Limb (tissue), 2 donors: Measurements from ENCODE around the gene C17orf107.
A peak's percentile ranks its signal among the peaks of the same experiment; 100 is the strongest.

Experiments used
- DNase-seq, 2 donors: peaks; one replicate each; pipeline ENCODE4 v3.0.0-alpha.2; 2016; ENCODE audit errors: extremely low spot score in 2 of 2

C17orf107 gene

GRCh38 chr17:4934173-4934979 lies 35.0 kb downstream of the C17orf107 start:
- DNase-seq, result no peak

- DNase-seq, result no peak
These were observed 36.3 kb downstream of the C17orf107 start for GRCh38 chr17:4935650-4936049.

- no peak for DNase-seq
These were observed 37.1 kb downstream of the C17orf107 start for GRCh38 chr17:4936436-4936835.

- no peak for DNase-seq
These were observed 38.2 kb downstream of the C17orf107 start for GRCh38 chr17:4937553-4937952.

GRCh38 chr17:4938069-4938491 lies 38.7 kb downstream of the C17orf107 start:
- DNase-seq, result no peak

- DNase-seq, result no peak
These were observed 39.6 kb downstream of the C17orf107 start for GRCh38 chr17:4938688-4939545.

GRCh38 chr17:4939546-4939795 lies 40.1 kb downstream of the C17orf107 start:
- DNase-seq, result no peak

- DNase-seq, result peak; percentile 95 to 100
These were observed 40.6 kb downstream of the C17orf107 start, which contains the start of the genes RNF167 and SLC25A11 for GRCh38 chr17:4939796-4940554. Gene RNF167 (plus strand): TSS chr17:4940268. CDS start chr17:4940910, 642 bp downstream. Gene SLC25A11 (minus strand): TSS chr17:4940046. CDS start chr17:4939910, 136 bp downstream.

GRCh38 chr17:4940555-4941318 lies 41.4 kb downstream of the C17orf107 start:
- no peak for DNase-seq

- no peak for DNase-seq
These were observed 41.9 kb downstream of the C17orf107 start for GRCh38 chr17:4941319-4941610.

GRCh38 chr17:4942760-4943508 lies 43.6 kb downstream of the C17orf107 start:
- no peak for DNase-seq

GRCh38 chr17:4944163-4944553 lies 44.8 kb downstream of the C17orf107 start:
- DNase-seq, result no peak

- DNase-seq, result no peak
These were observed 45.3 kb downstream of the C17orf107 start for GRCh38 chr17:4944554-4945175.

- no peak for DNase-seq
These were observed 46.0 kb downstream of the C17orf107 start for GRCh38 chr17:4945176-4945943.

- DNase-seq, result no peak
These were observed 46.6 kb downstream of the C17orf107 start for GRCh38 chr17:4945944-4946280.

- no peak for DNase-seq
These were observed 47.1 kb downstream of the C17orf107 start for GRCh38 chr17:4946312-4946976.

GRCh38 chr17:4947010-4947410 lies 47.7 kb downstream of the C17orf107 start:
- DNase-seq, result no peak

GRCh38 chr17:4947411-4948165 lies 48.3 kb downstream of the C17orf107 start:
- peak; percentile 64 to 81 for DNase-seq
